Measurements from ENCODE around the gene CAMK2N2.

The CAMK2N2 gene

DNA sequence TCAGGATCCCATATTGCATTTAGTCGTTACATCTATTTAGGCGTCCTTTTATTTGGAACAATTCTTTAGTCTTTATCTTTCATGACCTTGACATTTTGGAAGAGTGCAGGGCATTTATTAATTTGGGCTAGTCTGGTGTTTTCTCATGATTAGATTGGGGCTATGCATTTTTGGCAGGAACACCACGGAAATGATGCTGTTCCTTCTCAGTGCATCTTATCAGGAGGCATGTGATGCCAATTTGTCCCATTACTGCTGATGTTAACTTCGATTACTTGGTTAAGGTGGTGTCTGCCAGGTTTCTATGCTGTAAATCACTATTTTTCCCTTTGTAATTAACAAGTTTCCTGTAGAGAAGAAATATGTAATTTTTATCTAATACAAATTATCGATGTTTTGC, 50.1 kb downstream of the CAMK2N2 start:
- DNase-seq, result no peak
